K562 (cell line): ENCODE results near the gene RABGAP1L. TPM values are rescaled to one million over a fixed set of nuclear protein-coding genes. Genes with fewer than 3 reads are reported as not detected.

Source experiments
- ATAC-seq: fragments of 200-7000 bp; cut with Tn5 transposase; 3 replicates; pipeline ENCODE4 v1.9.1; 2020; ENCODE audit warnings: moderate library complexity
- BruUV-seq: library from RNA; stranded (reverse); fragments of 400-500 nt; replicated peaks from 2 replicates; lab custom pipeline; 2021; lab: Mats Ljungman, UMichigan
- CTCF ChIA-PET: fragments of 300-600 bp; formaldehyde crosslinking; extraction: SDS; loops from one replicate; lab custom pipeline; 2021; ENCODE audit warnings: low intra/inter-chr PET ratio; lab: Yijun Ruan, JAX
- POLR2A ChIA-PET: fragments of 300-600, 350-650 bp; sonication (Branson Sonifier 250); formaldehyde crosslinking; extraction: SDS; loops from one replicate; lab custom pipeline; 2021; ENCODE audit warnings: antibody characterized with exemption, inconsistent platforms; lab: Yijun Ruan, JAX
- DNase-seq, 4 experiments: peaks; one replicate each; pipeline versions ENCODE4 v3.0.0 to v3.0.0-alpha.2; 2011 to 2018; ENCODE audit warnings: low spot score in 3 of 4, mixed read lengths in 3 of 4; ENCODE audit errors: extremely low read depth in 1 of 4
- FAIRE-seq: peaks from 2 replicates; lab custom pipeline; 2011; peaks lifted over from hg19 to GRCh38; lab: Jason Lieb, UNC
- H2AFZ ChIP-seq: 2 replicates; pipeline ENCODE4 v1.6.0; 2011; ENCODE audit warnings: low read depth, low read length, control low read depth, inconsistent platforms
- H3K27ac ChIP-seq: fragments of 200-600 bp; 3 replicates; pipeline ENCODE4 v1.8.0; 2011; ENCODE audit warnings: low read depth, mild to moderate bottlenecking, control low read depth, inconsistent platforms, low read length, moderate library complexity, mixed read lengths; ENCODE audit errors: extremely low read depth
- H3K27me3 ChIP-seq, 2 experiments: fragments of 300-600 bp in 1 of 2; 2 replicates in 1 of 2; 3 replicates in 1 of 2; pipeline versions ENCODE4 v1.6.0 to v1.8.0; 2011; ENCODE audit warnings: inconsistent platforms in 2 of 2, low read length in 2 of 2, mild to moderate bottlenecking in 1 of 2, mixed read lengths in 1 of 2, moderate library complexity in 1 of 2; ENCODE audit not compliant: control insufficient read depth in 2 of 2, insufficient read depth in 2 of 2
- H3K36me3 ChIP-seq: fragments of 300-600 bp; 3 replicates; pipeline ENCODE4 v1.8.0; 2011; ENCODE audit warnings: mild to moderate bottlenecking, low read length, inconsistent platforms; ENCODE audit not compliant: control insufficient read depth, insufficient read depth
- H3K4me1 ChIP-seq, 2 experiments: fragments of 200-600 bp in 1 of 2; replicated peaks in 1 of 2; 2 replicates in 1 of 2; 3 replicates in 1 of 2; pipeline versions ENCODE4 v1.5.1 to v1.8.0; 2011; ENCODE audit warnings: inconsistent platforms in 2 of 2, low read length in 2 of 2, mild to moderate bottlenecking in 1 of 2, mixed read lengths in 1 of 2, moderate library complexity in 1 of 2; ENCODE audit not compliant: control insufficient read depth in 2 of 2, insufficient read depth in 2 of 2
- H3K4me2 ChIP-seq: 2 replicates; pipeline ENCODE4 v1.6.1; 2011; ENCODE audit warnings: low read length, control low read depth, inconsistent platforms, mixed read lengths; ENCODE audit not compliant: insufficient read depth
- H3K4me3 ChIP-seq: fragments of 200-600 bp; sonication (generic), shearing (Covaris generic); 2 replicates; pipeline ENCODE4 v1.5.1; 2016; ENCODE audit warnings: control low read depth, inconsistent platforms
- H3K79me2 ChIP-seq: fragments of 200-600 bp; 3 replicates; pipeline ENCODE4 v1.8.0; 2011; ENCODE audit warnings: low read length, inconsistent platforms; ENCODE audit not compliant: control insufficient read depth, insufficient read depth
- H3K9ac ChIP-seq, 2 experiments: 2 replicates each; pipeline versions ENCODE4 v1.6.0 to v1.6.1; 2011; ENCODE audit warnings: low read depth in 2 of 2, low read length in 2 of 2, control low read depth in 1 of 2, inconsistent platforms in 1 of 2, mild to moderate bottlenecking in 1 of 2, mixed read lengths in 1 of 2; ENCODE audit not compliant: insufficient read depth in 1 of 2
- H3K9me1 ChIP-seq: one replicate; pipeline ENCODE4 v1.6.0; 2011; ENCODE audit warnings: inconsistent platforms, mild to moderate bottlenecking, low read length, moderate library complexity; ENCODE audit not compliant: control insufficient read depth, insufficient read depth
- H3K9me3 ChIP-seq: replicated peaks from 2 replicates; pipeline ENCODE4 v1.5.1; 2011; ENCODE audit warnings: low read depth, low read length, inconsistent platforms; ENCODE audit not compliant: control insufficient read depth, insufficient read depth
- H4K20me1 ChIP-seq: replicated peaks from 2 replicates; pipeline ENCODE4 v1.6.1; 2011; ENCODE audit warnings: low read length, inconsistent platforms, mixed read lengths; ENCODE audit not compliant: control insufficient read depth, insufficient read depth
- BCOR ChIP-seq: fragments of 450-650 bp; IDR thresholded peaks from 2 replicates; pipeline ENCODE4 v1.6.1; 2016
- GTF2E2 ChIP-seq: fragments of 200-800 bp; sonication (Bioruptor generic); IDR thresholded peaks from 2 replicates; pipeline ENCODE4 v1.6.1; 2016; ENCODE audit warnings: missing genetic modification characterization, missing compliant biosample characterization
- ILF3 ChIP-seq: fragments of 450-650 bp; IDR thresholded peaks from 2 replicates; pipeline ENCODE4 v1.6.1; 2018; ENCODE audit warnings: antibody characterized with exemption, mild to moderate bottlenecking, moderate library complexity, borderline replicate concordance
- KLF6 ChIP-seq: fragments of 250-450 bp; sonication (Bioruptor Pico); IDR thresholded peaks from 2 replicates; pipeline ENCODE4 v1.4.0; 2020; ENCODE audit warnings: mild to moderate bottlenecking, moderate library complexity, borderline replicate concordance
- L3MBTL2 ChIP-seq: fragments of 450-650 bp; IDR thresholded peaks from 2 replicates; pipeline ENCODE4 v1.6.1; 2016; ENCODE audit warnings: mild to moderate bottlenecking, moderate library complexity
- SMARCA4 ChIP-seq: fragments of 450-650 bp; IDR thresholded peaks from 2 replicates; pipeline ENCODE4 v1.6.1; 2016
- TAL1 ChIP-seq: fragments of 450-650 bp; IDR thresholded peaks from 2 replicates; pipeline ENCODE4 v1.6.1; 2016; ENCODE audit warnings: mild to moderate bottlenecking
- ZFX ChIP-seq: sonication (generic); formaldehyde crosslinking; IDR thresholded peaks from 2 replicates; pipeline ENCODE4 v1.8.0; 2022; ENCODE audit warnings: mild to moderate bottlenecking, missing genetic modification reagents, moderate library complexity
- WGBS: fragments of 100-300 bp; shearing (Covaris generic); methylation state at CpG from one replicate; pipeline ENCODE4 v1.1.6; 2016; ENCODE audit warnings: low coverage, mixed read lengths; ENCODE audit not compliant: insufficient coverage; ENCODE audit errors: missing lambda C conversion rate; 5-methylcytosine and 5-hydroxymethylcytosine counted together
- in situ Hi-C: fragments of 300-500 bp; cut with MboI; formaldehyde crosslinking; loops from 4 replicates; pipeline ENCODE4 v1.15.0; 2018; ENCODE audit warnings: inconsistent platforms, mixed read lengths
- intact Hi-C: fragments of 100-400 bp; cut with micrococcal nuclease; formaldehyde crosslinking; loops from 2 replicates; pipeline ENCODE4 v1.14.2; 2022
- polyA plus RNA-seq, 8 experiments: library from polyadenylated mRNA; depleted of rRNA in 4 of 8; stranded (reverse) in 5 of 8; unstranded in 3 of 8; fragments of >200 nt; fragmentation: Nextera tagmentation in 2 of 8; fragmentation: Illumina TruSeq in 1 of 8; extraction: Ambion mirVana in 2 of 8; extraction: Trizol in 1 of 8; gene quantifications; 2 replicates each; pipeline versions ENCODE4 v1.2.1 to v1.2.3, GENCODE V29; 2011 to 2014; ENCODE audit warnings: inconsistent platforms in 1 of 8, missing spikeins in 1 of 8
- total RNA-seq, 7 experiments: library from RNA; depleted of rRNA in 6 of 7; stranded (reverse); fragments of >200 nt in 6 of 7; fragmentation: Illumina TruSeq in 2 of 7; extraction: Trizol in 2 of 7; gene quantifications; 2 replicates each; pipeline versions ENCODE4 v1.2.1 to v1.2.3, GENCODE V29; 2011 to 2021; ENCODE audit warnings: low replicate concordance in 1 of 7
- TF ChIP-seq, protein P1 (sequence below): fragments of 450-650 bp; conservative IDR thresholded peaks from 2 replicates; pipeline ENCODE4 v1.6.1; 2016; ENCODE audit warnings: missing genetic modification characterization, low read depth, mild to moderate bottlenecking, missing compliant biosample characterization, moderate library complexity
- TF ChIP-seq, protein P2 (sequence below): sonication (generic); formaldehyde crosslinking; IDR thresholded peaks from 2 replicates; pipeline ENCODE4 v1.8.0; 2022; ENCODE audit warnings: mild to moderate bottlenecking, missing genetic modification reagents
- TF ChIP-seq, protein P3 (sequence below): fragments of 250-450 bp; sonication (Bioruptor Pico); IDR thresholded peaks from 2 replicates; pipeline ENCODE4 v1.4.0; 2020; ENCODE audit warnings: mild to moderate bottlenecking, moderate library complexity

Gene RABGAP1L
- total and polyA plus RNA-seq, 9 of the 15 experiments (the other 6 are each of a cell fraction or from before 2014, with no cell fraction given) = 16.5 to 44.9 (median 26.7) TPM

DNA sequence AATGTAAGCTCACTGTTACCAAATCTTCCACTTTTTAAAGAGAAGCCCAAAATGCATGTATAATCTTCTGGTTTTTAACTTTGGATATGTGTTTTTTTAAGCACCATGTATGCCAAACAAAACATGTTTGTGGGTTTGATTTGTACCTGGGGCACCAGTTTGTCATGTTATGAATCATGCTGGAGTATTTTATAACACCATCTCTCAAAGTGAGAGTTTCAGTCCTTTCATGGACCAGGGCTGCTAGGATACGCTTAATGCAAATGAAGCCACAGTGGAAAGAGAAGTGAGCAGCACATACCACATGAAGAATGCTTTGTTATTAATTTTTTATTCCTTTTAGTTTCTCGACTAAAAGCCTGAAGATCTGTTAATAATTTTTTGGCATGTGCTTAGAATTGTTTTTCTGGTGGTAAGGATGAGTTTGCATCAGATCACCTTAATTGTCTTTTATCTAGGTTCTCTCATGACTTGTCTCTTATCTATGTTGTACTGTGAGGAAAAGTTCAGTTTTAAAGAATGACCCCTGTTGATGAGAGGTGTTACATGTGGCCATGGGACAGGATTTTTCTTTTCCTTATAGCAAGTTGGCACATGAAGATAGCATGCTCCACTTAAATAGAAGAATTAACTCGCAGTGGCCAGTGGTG is 2.0 kb upstream of the RABGAP1L start:
- Histone ChIP-seq H3K4me3 (no peak overlapping the region), H3K4me1 (peaks cover 34 to 51% of the 10 kb centered on the region in 2 experiments), H3K9me3 (no peaks in the 10 kb centered on the region), H3K27me3 (no peaks in the 10 kb centered on the region), H4K20me1 (no peaks in the 10 kb centered on the region; the same call in 1 of the 2 replicates), H3K9ac (no peak overlapping the region), H3K9me1 (no peaks in the 10 kb centered on the region), H3K27ac (no peak overlapping the region), H2AFZ (no peak overlapping the region), H3K36me3 (0 out of 3 replicates have a peak, but pooled peaks cover 2% of the 10 kb centered on the region), H3K79me2 (peaks cover 29% of the 10 kb centered on the region), H3K4me2 (no peak overlapping the region)
- ATAC-seq = no peak
- 19% methylated on average over 3 of the region's 3 CpGs for WGBS
- intact Hi-C loops = loop anchor here (5.0 kb wide), 2 partner anchors 55 to 135 kb away; partner anchors contain the start of gene RC3H1
- no TSS peak for BruUV-seq
- in situ Hi-C loops = no loop called here
- peak in 2 of 4 experiments; percentile 26 to 53 for DNase-seq
- CTCF ChIA-PET = no interaction called here
- FAIRE-seq = no peak
- POLR2A ChIA-PET = interaction anchor here (2.4 kb wide), 1 partner anchor 289 kb away, joined by 5 read pairs; the partner anchor contains the start of gene ZBTB37
- peak; percentile 47; the same call in 1 of the 2 replicates for TF ChIP-seq SMARCA4
- TF ChIP-seq ZFX (CRISPR knock-in tag) = 0 out of 2 replicates have a peak, but pooled peaks have one; percentile 5
- TF ChIP-seq, protein P1, sequence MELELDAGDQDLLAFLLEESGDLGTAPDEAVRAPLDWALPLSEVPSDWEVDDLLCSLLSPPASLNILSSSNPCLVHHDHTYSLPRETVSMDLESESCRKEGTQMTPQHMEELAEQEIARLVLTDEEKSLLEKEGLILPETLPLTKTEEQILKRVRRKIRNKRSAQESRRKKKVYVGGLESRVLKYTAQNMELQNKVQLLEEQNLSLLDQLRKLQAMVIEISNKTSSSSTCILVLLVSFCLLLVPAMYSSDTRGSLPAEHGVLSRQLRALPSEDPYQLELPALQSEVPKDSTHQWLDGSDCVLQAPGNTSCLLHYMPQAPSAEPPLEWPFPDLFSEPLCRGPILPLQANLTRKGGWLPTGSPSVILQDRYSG (tag) = no peak
- TF ChIP-seq GTF2E2 (tag) = no peak
- no peak for TF ChIP-seq KLF6 (CRISPR knock-in tag)
- TF ChIP-seq TAL1 = peak; percentile 57; the same call in 1 of the 2 replicates
- TF ChIP-seq L3MBTL2 = no peak; the same call in none of the 2 replicates
- TF ChIP-seq ILF3 = no peak
- TF ChIP-seq, protein P2, sequence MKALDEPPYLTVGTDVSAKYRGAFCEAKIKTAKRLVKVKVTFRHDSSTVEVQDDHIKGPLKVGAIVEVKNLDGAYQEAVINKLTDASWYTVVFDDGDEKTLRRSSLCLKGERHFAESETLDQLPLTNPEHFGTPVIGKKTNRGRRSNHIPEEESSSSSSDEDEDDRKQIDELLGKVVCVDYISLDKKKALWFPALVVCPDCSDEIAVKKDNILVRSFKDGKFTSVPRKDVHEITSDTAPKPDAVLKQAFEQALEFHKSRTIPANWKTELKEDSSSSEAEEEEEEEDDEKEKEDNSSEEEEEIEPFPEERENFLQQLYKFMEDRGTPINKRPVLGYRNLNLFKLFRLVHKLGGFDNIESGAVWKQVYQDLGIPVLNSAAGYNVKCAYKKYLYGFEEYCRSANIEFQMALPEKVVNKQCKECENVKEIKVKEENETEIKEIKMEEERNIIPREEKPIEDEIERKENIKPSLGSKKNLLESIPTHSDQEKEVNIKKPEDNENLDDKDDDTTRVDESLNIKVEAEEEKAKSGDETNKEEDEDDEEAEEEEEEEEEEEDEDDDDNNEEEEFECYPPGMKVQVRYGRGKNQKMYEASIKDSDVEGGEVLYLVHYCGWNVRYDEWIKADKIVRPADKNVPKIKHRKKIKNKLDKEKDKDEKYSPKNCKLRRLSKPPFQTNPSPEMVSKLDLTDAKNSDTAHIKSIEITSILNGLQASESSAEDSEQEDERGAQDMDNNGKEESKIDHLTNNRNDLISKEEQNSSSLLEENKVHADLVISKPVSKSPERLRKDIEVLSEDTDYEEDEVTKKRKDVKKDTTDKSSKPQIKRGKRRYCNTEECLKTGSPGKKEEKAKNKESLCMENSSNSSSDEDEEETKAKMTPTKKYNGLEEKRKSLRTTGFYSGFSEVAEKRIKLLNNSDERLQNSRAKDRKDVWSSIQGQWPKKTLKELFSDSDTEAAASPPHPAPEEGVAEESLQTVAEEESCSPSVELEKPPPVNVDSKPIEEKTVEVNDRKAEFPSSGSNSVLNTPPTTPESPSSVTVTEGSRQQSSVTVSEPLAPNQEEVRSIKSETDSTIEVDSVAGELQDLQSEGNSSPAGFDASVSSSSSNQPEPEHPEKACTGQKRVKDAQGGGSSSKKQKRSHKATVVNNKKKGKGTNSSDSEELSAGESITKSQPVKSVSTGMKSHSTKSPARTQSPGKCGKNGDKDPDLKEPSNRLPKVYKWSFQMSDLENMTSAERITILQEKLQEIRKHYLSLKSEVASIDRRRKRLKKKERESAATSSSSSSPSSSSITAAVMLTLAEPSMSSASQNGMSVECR (CRISPR knock-in tag) = no peak
- TF ChIP-seq, protein P3, sequence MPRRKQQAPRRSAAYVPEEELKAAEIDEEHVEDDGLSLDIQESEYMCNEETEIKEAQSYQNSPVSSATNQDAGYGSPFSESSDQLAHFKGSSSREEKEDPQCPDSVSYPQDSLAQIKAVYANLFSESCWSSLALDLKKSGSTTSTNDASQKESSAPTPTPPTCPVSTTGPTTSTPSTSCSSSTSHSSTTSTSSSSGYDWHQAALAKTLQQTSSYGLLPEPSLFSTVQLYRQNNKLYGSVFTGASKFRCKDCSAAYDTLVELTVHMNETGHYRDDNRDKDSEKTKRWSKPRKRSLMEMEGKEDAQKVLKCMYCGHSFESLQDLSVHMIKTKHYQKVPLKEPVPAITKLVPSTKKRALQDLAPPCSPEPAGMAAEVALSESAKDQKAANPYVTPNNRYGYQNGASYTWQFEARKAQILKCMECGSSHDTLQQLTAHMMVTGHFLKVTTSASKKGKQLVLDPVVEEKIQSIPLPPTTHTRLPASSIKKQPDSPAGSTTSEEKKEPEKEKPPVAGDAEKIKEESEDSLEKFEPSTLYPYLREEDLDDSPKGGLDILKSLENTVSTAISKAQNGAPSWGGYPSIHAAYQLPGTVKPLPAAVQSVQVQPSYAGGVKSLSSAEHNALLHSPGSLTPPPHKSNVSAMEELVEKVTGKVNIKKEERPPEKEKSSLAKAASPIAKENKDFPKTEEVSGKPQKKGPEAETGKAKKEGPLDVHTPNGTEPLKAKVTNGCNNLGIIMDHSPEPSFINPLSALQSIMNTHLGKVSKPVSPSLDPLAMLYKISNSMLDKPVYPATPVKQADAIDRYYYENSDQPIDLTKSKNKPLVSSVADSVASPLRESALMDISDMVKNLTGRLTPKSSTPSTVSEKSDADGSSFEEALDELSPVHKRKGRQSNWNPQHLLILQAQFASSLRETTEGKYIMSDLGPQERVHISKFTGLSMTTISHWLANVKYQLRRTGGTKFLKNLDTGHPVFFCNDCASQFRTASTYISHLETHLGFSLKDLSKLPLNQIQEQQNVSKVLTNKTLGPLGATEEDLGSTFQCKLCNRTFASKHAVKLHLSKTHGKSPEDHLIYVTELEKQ (CRISPR knock-in tag) = no peak
- no peak for TF ChIP-seq BCOR
